Loucy (cell line): Measurements from ENCODE around the gene FABP3.

ENCODE experiments used
- CTCF ChIP-seq: fragments of 200-600 bp; sonication (generic); conservative IDR thresholded peaks from 2 replicates; pipeline ENCODE4 v1.5.1; 2014; ENCODE audit warnings: mild to moderate bottlenecking, antibody characterized with exemption, low read length
- EZH2phosphoT487 ChIP-seq: fragments of 200-600 bp; IDR thresholded peaks from 2 replicates; pipeline ENCODE4 v1.6.1; 2018; ENCODE audit warnings: antibody characterized with exemption, mild to moderate bottlenecking, moderate library complexity, borderline replicate concordance

GRCh38 chr1:31412732-31413404 is 40.0 kb upstream of the FABP3 start, which contains the start of gene SERINC2:
- TF ChIP-seq EZH2phosphoT487 = no peak
- no peak for TF ChIP-seq CTCF
